Frontal cortex (tissue), 4 donors: Measurements from ENCODE around the gene ERGIC1. TPM values are rescaled to one million over a fixed set of nuclear protein-coding genes. Genes with fewer than 3 reads are reported as not detected.
A peak's percentile ranks its signal among the peaks of the same experiment; 100 is the strongest.

Source experiments
- DNase-seq, 2 donors: peaks; one replicate each; pipeline ENCODE4 v3.0.0; 2012; ENCODE audit warnings: low spot score in 2 of 2
- FAIRE-seq: peaks from 2 replicates; lab custom pipeline; 2012; peaks lifted over from hg19 to GRCh38; lab: Jason Lieb, UNC
- total RNA-seq: library from RNA; depleted of rRNA; stranded (reverse); fragments of >200 nt; gene quantifications from one replicate; pipeline ENCODE4 v1.2.3, GENCODE V29; 2014
- donor health status: control.
- donor health status: control.
- donor health status: control.

The ERGIC1 gene
- total RNA-seq, 1 donor from 2014 or later = 33.0 TPM

DNA sequence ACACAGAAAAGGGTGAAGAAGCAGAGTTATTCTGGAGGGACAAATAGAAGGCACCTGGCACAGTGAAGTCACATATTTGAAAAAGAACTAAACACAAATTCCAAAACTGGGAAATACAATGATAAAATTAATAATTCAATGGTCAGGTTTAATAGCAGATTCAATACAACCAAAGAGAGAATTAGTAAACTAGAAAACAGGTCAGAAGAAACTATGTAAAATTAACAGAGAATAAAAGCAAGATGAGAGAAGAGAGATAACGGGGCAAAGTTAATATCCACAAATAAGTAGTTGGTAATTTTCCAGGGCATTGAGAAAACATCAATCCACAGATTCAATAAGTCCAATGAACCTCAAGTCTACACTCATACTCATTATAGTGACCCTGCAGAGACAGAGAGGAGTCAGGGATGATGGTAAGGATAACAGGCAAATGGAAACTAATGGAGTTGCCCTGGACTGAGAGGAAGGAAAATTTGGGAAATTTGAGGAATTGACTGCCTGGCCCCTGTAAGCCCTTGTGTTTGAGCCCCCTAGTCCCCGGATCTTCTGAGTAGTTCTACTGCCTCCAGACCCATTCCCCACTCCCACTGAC lies 8.3 kb upstream of the ERGIC1 start:
- DNase-seq (no peak), FAIRE-seq (no peak)

DNA sequence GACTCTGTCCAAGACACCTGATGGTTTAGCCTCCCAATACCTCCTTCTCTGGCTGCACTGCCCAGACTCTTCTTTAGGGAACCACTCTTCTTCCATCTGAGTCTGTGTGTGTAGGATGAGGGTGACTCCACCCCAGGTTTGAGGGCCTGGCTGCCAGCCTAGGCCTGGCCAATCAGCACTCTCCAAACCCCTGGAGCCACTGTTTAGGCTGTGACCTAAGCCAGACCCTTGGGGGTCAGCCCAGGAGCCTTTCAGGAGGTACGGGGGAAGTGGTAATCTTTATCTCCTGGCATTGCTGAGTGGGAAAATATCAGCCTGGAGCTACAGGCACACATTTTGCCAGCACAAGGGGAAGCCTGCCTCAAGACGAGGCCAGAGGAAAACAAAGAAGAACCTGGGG lies 6.2 kb upstream of the ERGIC1 start:
- DNase-seq (no peak), FAIRE-seq (no peak)

DNA sequence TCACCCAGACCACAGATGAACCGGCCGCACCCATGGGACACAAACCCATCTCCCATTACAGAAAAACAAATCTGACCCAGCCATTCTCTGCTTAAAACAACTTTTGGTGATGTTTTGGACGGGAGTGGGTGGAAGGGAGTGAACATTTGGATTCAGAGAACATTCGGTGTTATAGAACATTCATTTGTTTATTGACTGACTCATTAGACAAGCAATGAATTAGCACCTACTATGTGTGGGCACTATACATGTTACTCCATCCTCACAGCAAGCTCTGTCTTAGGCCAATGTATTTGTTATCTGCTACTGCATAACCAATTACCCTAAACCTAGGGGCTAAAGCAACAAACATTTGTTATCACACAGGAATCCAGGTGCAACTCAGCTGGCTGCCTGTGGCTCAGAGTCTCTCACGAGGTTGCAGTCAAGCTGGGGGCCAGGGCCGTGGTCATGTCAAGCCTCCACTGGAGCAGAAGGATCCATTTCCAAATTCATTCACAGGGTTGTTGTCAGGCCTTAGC lies 5.1 kb upstream of the ERGIC1 start:
- DNase-seq = no peak
- FAIRE-seq = no peak

DNA sequence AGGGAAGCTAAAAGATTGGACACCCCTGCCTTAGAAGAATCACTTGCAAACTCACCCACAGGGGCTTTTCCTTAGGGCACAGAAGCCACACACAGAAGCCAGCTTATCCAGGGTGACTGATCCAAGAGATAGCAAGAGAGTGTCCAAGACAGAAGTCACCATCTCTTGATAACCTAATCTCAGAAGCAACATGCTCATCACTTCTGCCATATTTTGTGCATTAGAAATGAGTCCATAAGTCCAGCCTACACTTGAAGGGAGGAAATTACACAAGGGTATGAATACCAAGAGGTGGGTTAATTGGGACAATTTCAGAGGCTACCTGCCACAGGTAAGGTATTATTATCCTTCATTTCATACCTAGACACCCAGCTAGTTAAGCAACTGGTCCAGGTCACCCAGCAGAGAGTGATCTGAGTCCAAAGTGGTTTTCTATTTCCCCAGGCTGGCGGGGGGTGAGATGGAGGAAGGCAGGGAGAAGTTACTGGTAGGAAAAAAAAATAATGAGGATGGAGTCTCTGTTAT lies 3.7 kb upstream of the ERGIC1 start:
- FAIRE-seq (no peak), DNase-seq (no peak)

DNA sequence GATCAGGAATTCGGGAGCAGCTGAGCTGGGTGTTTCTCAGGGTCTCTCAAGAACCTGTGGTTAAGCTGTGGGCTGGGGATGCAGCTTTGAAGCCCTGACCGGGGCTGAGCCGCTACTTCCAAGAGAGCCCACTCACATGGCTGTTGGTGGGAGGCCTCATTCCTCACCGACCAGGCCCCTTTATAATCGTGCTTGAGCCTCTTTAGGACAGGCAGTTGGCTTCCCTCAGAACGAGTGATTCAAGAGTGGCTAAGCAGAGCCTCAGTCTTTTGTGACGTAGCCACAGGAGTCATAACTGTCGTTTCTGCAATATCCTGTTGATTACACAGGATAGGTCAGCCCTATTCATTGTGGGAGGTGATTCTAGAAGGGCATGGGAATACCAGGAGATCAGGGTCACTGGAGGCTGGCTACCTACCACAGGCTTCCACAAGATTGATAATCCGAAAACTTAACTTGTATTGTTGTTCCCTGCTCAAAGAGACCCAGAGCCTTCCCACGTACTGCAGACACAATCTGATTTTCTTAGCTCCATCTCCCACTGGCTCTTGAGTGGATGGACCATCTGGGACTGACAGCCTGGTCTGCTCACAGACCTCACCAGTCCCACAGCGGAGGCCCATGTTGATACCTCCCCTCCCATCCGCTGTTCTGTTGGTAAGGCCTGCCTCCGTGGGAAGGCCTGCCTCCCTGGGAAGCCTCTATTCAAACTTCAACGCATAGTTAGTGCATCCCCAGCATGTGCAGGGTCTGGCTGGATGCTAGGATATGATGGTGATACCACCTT lies 3.0 kb upstream of the ERGIC1 start:
- no peak for FAIRE-seq
- DNase-seq = no peak

DNA sequence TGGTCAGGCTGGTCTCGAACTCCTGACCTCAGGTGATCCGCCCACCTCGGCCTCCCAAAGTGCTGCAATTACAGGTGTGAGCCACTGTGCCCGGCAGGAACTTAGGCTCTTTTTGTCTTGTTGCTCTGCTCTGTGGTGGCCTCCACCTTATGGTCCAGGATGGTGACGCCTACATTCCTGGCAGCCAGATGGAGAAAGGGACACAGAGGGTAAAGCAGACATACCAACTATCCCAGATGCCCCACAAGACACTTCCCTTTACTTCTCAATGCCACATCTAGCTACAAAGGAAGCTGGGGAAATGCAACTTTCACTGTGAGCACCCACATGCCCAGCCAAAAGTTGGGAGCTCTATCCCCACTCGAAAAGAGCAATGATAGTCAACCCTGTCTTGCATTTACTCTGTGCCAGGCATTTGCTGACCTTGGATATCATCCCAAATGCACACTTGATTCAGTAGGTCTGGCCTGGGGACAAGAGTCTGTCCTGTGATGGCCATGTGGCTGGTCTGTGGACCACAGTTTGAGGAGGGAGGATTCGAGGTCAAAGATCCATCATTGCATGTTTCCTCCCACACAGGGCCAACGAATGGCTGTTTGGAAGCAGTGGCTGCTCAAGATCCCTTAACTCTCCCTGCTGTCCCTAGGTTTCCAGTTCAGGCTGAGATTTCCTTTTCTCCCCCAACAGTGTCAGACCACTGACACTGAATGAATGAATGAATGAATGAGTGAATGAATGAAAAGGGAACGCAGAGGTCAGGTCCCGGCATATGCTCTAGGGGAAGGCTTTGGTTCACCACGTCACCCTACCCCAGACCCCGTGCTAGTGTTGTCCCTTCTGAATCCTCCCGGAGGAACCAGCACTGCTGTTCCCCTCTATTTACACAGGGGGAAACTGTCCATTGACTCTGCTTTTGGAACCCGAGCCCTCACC lies 1.4 kb upstream of the ERGIC1 start:
- FAIRE-seq = no peak
- no peak for DNase-seq

DNA sequence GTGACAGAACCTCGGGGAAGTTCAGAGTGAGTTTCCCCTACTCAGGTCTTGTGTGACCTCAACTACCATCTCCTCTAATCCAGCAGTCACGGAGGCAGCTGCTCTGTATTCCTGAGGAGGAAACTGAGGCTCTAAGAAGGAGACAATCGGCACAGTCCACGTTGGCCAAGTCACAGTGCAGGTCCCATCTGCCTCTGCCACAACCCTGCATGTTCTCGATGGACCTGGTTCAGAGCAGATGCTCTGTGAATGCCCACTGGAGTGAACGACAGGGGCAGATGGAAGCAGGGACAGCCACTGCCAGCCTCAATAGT lies 722 bp upstream of the ERGIC1 start:
- DNase-seq = no peak
- no peak for FAIRE-seq

DNA sequence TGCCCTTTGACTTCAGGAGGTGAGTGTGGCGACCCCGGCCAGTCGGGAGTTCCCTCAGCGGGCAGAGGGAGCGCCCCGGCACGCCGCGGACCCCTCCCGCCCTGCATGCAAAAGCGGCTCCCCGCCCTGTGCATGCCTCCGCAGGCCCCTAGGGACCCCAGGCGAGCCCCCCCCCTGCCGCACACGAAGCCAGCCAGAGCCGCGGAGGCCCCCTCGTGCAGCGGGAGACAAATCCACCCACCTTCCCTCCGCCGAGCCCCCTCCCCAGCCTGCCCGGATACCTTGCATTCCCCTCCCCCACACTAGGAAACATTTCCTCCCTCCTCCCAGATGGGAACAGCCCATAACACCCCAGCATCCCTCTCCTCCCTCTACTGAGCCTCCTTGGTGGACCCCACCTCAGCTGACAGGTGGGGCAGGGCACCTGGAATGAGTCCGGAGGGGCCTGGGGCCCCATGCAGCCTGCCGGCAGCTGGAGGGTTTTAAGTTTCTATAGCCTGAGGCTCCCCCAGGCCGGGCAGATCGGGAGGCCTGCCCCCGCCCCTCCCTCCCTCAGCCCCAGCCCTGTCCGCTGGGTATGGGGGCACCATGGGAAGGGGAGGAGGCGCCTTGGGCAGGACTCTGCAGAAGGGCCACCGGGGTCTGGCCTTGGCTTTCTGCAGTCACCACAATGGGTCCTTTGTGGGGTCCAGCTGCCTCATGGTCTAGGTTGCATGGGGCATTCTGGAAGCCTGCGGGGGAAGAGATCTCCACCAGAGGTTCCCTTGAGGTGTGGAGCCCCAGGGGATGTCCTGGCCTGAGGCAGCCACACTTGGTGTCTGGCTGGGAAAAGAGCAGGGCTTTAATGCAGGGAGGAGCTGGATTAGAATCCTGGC lies 601 bp downstream of the ERGIC1 start:
- DNase-seq = peak; percentile 30 to 42
- no peak for FAIRE-seq

DNA sequence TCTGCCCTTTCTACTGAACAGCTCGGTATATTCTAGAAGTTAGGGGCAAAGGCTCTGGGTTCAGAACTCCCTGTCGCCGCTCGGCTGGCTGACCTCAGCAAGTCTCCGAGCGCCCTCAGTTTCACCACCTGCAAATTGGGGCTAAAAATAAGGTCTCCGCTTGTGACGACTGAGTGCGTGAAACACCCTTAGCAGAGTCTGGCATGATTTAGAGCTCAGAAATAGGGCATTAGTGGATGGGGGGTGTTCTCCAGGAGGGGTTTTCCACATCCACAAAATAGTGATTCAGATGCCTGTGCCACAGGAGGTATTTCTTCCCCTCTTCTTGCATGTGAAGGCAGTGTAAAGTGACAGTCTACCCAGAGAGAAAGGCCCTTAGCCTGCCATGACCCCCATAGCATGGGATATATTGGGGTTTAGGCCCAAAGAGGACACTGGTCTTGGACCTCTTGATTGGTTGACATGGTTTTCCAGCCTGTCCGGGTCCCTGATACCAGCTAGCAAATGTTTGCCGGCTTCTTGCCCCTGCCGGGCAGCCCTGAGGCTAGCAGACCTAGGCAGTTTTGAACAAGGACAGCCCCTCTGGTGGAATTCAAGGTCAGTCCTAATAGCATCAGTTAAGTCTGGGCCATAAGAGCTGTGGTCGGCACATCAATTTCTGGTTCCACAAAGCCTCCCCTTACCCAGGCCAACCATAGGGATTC lies 1.4 kb downstream of the ERGIC1 start:
- FAIRE-seq = no peak
- DNase-seq = no peak

DNA sequence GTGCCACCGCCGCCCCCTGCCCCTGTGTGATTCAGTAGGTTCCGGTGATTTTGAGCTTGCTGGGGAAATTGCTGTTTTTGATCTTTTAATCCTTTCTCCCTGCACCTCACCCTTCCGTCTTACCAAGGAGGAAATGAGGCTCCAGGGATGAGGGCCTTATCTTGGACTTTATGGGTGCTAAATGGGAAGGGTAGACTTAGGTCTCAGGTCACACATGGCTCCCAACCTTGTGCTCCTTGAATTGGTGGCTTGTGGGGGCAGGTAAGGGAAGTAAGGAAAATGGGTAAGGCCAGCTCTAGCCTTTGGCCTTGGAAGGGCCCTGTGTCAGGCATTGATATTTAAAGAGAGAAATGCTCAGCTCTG lies 1.9 kb downstream of the ERGIC1 start:
- FAIRE-seq = no peak
- no peak for DNase-seq

DNA sequence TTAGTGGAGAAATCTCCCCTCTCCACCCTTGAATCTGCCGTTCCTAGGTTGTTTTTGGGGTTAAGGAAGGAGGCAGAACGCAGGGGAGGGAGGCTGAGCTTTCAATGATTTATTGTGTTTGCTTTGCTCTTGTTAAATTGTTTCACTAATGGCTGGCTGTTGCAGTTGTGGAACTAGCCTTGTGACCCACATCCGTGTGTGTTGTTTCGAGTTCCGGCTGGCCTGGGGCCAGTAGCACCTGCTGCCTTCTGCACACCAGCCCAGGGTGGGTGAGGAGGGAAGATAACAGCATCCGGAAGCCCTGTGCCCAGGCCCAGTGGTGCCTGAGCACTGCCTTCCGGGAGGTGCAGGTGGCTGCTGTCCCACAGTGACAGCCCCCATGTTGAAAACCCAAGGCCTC lies 3.6 kb downstream of the ERGIC1 start:
- DNase-seq = no peak

DNA sequence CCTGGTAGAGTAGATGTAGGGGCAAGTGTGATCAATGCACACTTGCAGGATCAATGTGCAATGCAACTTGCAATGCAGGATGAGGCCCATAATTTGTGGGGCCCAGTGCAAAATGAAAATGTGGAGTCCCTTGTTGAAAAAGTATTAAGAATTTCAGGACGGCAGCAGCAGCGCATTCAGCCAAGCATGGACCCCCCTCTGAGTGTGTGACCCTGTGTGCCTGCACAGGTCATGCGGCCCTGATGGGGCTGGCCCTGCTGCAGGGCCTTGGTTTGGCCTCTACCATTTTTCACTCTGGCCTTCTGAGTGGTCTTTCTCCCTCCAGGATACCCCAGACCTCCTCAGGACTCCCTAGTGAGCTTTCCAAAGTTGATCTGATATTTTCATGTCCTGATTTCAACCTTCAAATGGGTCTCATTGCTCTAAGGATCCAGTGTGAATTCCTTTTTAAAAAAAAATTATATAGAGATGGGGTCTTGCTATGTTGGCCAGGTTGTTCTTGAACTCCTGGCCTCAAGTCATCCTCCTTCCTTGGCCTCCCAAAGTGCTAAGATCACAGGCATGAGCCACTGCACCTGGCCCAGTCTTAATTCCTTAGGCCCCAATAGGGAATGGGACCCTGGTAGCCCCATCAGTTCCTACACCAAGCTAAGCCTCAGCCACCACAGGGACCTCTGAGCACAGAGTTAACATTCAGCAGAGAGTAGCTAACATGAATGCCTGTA lies 4.3 kb downstream of the ERGIC1 start:
- DNase-seq = no peak
- FAIRE-seq = no peak

More for the DNA sequence above, 3.6 kb downstream of the ERGIC1 start:
- no peak for FAIRE-seq

DNA sequence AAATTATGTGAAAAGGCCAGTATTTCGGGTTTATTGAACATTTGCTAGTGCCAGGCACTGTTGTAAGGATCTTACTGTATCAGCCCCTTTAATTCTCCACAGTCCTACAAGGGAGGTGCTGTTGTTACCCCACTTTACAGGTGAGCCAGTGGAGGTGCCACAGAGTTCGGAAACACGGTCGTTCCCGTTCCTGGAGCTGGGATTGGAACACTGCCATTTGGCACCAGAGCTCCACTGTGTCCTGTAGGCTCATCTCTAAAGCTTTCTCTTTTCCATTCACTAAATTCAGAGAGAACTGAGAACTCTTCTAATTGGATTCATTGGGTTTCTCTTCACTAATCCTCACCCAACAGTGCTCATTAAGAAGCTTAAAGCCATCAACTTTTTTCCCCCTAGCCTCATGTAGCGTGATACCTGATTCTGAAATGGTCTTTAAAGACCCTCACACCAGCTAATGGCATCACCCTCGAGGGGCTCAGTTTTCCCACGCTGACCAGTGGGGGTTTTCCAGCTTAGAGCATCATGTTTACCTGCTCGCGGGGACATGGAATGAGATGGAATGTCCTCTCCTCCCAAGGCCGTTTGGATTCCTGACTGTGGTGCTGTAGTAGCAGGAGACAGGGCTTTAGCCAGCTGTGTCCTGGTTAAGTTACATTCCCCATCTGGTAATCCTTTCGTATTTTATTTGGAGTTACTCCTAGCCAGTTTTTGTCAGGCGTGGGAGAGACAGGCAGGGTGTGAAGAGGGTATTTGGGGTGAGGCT lies 5.8 kb downstream of the ERGIC1 start:
- no peak for DNase-seq
- FAIRE-seq = no peak

DNA sequence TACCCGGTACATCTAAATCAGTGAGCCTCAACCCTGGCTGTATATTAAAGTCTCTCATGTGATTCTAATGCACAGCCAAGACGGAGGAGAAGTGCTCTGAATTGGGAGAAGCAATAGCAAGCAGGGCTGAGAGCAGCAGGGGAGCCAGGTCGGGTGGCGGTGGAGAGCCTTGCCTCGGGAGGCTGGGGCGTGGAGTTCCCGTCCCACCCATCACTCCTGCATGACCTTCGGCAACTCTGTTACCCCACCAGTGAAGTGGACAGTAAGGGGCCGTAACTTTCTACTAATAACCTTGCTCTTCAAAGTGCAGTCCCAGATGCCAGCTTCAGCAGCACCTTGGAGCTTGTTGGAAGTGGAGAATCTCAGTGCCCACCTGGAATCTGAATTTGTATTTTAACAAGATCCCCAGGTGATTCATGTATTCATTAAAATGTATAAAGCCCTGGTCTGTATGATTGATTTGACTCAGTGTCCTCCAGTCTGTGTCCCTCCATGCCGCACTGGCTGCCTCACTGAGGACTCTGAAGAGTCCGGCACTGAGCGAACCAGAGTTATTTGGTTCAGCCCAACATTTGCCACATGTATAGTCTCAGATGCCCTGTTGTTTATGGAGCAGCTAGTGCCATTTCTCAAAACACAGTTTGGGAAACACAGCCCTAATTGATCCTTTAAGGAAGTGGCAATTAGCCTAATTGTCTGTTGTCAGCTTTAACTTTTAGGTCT lies 6.5 kb downstream of the ERGIC1 start:
- DNase-seq = no peak
- FAIRE-seq = no peak

DNA sequence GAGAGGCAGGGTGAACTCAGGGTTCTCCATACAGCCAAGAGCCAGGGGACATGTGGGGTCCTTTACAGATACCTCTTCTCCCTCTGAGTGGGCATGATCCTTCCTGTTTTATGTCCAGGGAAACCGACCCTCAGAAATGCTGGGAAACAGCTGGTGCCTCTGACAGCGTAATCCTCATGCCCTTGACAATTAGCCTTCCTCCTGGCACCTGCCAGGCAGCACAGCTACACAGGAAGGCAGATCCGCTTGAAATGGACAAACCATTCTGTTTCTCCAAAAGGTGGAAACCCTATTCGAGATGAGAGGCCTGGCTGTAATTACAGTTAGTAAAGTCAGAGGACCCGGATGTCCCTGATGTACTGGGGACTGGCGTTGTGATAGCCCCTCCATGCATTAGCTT lies 7.2 kb downstream of the ERGIC1 start:
- FAIRE-seq (no peak), DNase-seq (no peak)

DNA sequence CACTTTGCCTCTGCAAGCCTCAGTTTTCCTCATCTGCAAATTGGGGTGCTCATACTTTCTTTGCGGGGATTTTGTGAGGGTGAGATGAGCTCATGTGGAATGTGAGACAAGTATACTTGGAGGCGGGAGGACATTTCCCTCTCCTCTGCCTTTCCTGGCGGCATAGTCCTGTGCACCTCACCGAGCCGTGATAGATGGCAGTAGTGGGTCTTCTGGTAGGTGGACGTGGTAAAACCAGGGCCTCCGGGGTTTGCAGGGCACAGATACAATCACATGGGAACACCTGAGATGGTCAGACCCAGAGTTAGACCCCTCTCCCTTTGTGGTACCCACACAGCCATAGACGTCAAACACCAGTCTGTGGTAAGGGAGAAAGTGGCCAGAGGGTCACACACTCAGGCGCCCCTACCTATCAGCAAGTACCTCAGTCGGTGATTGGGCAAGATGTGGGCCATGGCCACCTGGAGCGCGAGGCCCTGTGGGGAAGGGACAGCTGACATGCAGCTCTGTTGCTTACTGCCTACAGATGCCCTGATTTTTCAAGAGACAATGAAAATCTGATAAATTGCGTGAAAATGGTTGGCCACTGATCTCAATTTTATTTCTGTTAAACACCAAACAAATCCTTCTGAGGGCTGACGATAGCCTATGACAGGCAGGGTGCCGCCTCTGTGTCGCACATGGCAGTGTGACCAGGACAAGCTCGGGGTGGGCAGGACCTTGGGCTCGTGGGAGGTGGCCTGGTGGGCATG lies 9.9 kb downstream of the ERGIC1 start:
- no peak for FAIRE-seq

DNA sequence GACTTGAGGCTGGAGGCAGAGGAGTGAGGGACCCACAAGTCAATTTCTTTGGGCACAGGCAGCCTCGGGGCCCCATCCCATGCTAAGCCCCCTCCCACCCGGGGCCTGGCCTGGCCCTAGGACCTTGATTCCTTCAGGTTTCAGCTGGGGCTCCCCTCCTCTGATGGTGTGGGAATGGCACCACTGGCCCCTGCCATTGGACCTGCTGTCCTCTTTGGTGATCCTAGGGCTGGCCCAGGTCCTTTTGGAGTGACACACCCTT lies 10.5 kb downstream of the ERGIC1 start:
- FAIRE-seq (no peak), DNase-seq (no peak)

More for the DNA sequence above, 9.9 kb downstream of the ERGIC1 start:
- no peak for DNase-seq
